Suprapubic skin (tissue), 4 donors: Measurements from ENCODE around the gene ZNF784. TPM values are rescaled to one million over a fixed set of nuclear protein-coding genes. Genes with fewer than 3 reads are reported as not detected.

Experiments used
- DNase-seq, 2 donors: peaks; one replicate each; pipeline ENCODE4 v3.0.0-alpha.2; 2019; ENCODE audit warnings: low spot score in 2 of 2
- H3K27ac ChIP-seq: fragments of 200-600 bp; sonication (generic); one replicate; pipeline ENCODE4 v1.5.1; 2019
- H3K27me3 ChIP-seq: fragments of 200-600 bp; sonication (generic); one replicate; pipeline ENCODE4 v1.5.1; 2019
- H3K36me3 ChIP-seq: fragments of 200-600 bp; sonication (generic); one replicate; pipeline ENCODE4 v1.5.1; 2019
- H3K4me1 ChIP-seq: fragments of 200-600 bp; sonication (generic); one replicate; pipeline ENCODE4 v1.5.1; 2019
- H3K4me3 ChIP-seq: fragments of 200-600 bp; sonication (generic); one replicate; pipeline ENCODE4 v1.5.1; 2019; ENCODE audit warnings: mild to moderate bottlenecking
- H3K9me3 ChIP-seq: fragments of 200-600 bp; sonication (generic); one replicate; pipeline ENCODE4 v1.5.1; 2019
- EP300 ChIP-seq: sonication (generic); formaldehyde crosslinking; IDR thresholded peaks from one replicate; pipeline ENCODE4 v1.6.1; 2017; ENCODE audit warnings: antibody characterized with exemption
- POLR2A ChIP-seq, 2 donors: fragments of 450-650 bp; IDR thresholded peaks; one replicate each; pipeline ENCODE4 v1.6.1; 2017; ENCODE audit warnings: antibody characterized with exemption in 2 of 2, mild to moderate bottlenecking in 2 of 2, moderate library complexity in 2 of 2
- POLR2AphosphoS5 ChIP-seq, 3 donors: sonication (generic); formaldehyde crosslinking; IDR thresholded peaks; one replicate each; pipeline ENCODE4 v1.6.1; 2017; ENCODE audit warnings: antibody characterized with exemption in 3 of 3
- WGBS: methylation state at CpG from one replicate; pipeline ENCODE4 v1.1.5; 2018; 5-methylcytosine and 5-hydroxymethylcytosine counted together
- total RNA-seq, 4 donors: library from RNA; depleted of rRNA; stranded (reverse); fragments of >200 nt; gene quantifications; one replicate each; pipeline ENCODE4 v1.1.0, GENCODE V29; 2016
- TF ChIP-seq, protein P1 (sequence below), 2 donors: fragments of 200-600 bp in 1 of 2; fragments of 450-650 bp in 1 of 2; sonication (generic) in 1 of 2; IDR thresholded peaks; one replicate each; pipeline ENCODE4 v1.5.1; 2016 to 2019; ENCODE audit warnings: antibody characterized with exemption in 2 of 2, mild to moderate bottlenecking in 1 of 2, moderate library complexity in 1 of 2

Gene ZNF784
- total RNA-seq, 4 donors from 2014 or later: 4.3 to 8.0 (median 6.5) TPM

DNA sequence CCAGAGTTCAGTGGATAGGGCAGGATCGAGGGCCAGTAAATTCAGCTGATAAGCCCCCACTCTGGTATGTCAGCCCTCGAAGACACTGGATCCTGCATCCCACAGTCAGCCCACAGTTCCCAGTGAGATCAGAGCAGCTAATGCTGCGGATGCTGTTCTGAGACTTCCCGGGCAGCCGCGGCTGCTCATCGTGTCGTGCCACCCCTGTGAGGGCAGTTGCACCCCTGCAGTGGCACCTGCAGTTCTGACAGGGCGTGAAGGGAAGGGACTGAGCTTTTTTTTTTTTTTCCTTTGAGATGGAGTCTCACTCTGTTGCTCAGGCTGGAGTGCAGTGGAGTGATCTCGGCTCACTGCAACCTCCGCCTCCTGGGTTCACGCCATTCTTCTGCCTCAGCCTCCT is 43.1 kb upstream of the ZNF784 start:
- H3K4me3 ChIP-seq: no peak overlapping the region
- DNase-seq: no peak
- no peak overlapping the region for H3K27ac ChIP-seq
- 89% methylated on average over 7 of the region's 12 CpGs for WGBS
- no peaks in the 10 kb centered on the region for H3K27me3 ChIP-seq
- H3K9me3 ChIP-seq: no peaks in the 10 kb centered on the region
- peaks cover 13% of the 10 kb centered on the region for H3K4me1 ChIP-seq
- TF ChIP-seq EP300 (no peak), POLR2AphosphoS5 (IDR thresholded peaks at IDR 0.05) (no peak), POLR2A (IDR thresholded peaks at IDR 0.05) (no peak)
- TF ChIP-seq, protein P1, sequence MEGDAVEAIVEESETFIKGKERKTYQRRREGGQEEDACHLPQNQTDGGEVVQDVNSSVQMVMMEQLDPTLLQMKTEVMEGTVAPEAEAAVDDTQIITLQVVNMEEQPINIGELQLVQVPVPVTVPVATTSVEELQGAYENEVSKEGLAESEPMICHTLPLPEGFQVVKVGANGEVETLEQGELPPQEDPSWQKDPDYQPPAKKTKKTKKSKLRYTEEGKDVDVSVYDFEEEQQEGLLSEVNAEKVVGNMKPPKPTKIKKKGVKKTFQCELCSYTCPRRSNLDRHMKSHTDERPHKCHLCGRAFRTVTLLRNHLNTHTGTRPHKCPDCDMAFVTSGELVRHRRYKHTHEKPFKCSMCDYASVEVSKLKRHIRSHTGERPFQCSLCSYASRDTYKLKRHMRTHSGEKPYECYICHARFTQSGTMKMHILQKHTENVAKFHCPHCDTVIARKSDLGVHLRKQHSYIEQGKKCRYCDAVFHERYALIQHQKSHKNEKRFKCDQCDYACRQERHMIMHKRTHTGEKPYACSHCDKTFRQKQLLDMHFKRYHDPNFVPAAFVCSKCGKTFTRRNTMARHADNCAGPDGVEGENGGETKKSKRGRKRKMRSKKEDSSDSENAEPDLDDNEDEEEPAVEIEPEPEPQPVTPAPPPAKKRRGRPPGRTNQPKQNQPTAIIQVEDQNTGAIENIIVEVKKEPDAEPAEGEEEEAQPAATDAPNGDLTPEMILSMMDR (IDR thresholded peaks at IDR 0.05): no peak
- peaks cover 87% of the 10 kb centered on the region for H3K36me3 ChIP-seq

GRCh38 chr19:55667006-55667381 is 42.6 kb upstream of the ZNF784 start:
- Histone ChIP-seq H3K27me3 (no peaks in the 10 kb centered on the region), H3K4me1 (peaks cover 13% of the 10 kb centered on the region), H3K4me3 (no peak overlapping the region), H3K36me3 (peaks cover 88% of the 10 kb centered on the region), H3K9me3 (no peaks in the 10 kb centered on the region), H3K27ac (no peak overlapping the region)
- no peak for DNase-seq
- 88% methylated on average over 4 of the region's 4 CpGs for WGBS
- no peak for TF ChIP-seq POLR2AphosphoS5 (IDR thresholded peaks at IDR 0.05)

GRCh38 chr19:55666343-55667005 is 42.1 kb upstream of the ZNF784 start:
- Histone ChIP-seq H3K4me1 (peaks cover 13% of the 10 kb centered on the region), H3K4me3 (no peak overlapping the region), H3K36me3 (peaks cover 93% of the 10 kb centered on the region), H3K27ac (no peak overlapping the region), H3K9me3 (no peaks in the 10 kb centered on the region), H3K27me3 (no peaks in the 10 kb centered on the region)
- no peak for TF ChIP-seq EP300
- no peak for TF ChIP-seq POLR2A (IDR thresholded peaks at IDR 0.05)
- TF ChIP-seq POLR2AphosphoS5 (IDR thresholded peaks at IDR 0.05): no peak
- TF ChIP-seq, protein P1 (IDR thresholded peaks at IDR 0.05): no peak
- DNase-seq: no peak
- 100% methylated on average over 2 of the region's 12 CpGs for WGBS

- no peak for TF ChIP-seq EP300
- no peak for TF ChIP-seq POLR2A (IDR thresholded peaks at IDR 0.05)
- Histone ChIP-seq H3K9me3 (no peaks in the 10 kb centered on the region), H3K4me3 (no peak overlapping the region), H3K27ac (no peak overlapping the region), H3K4me1 (peaks cover 28% of the 10 kb centered on the region), H3K27me3 (no peaks in the 10 kb centered on the region), H3K36me3 (peaks cover 97% of the 10 kb centered on the region)
- WGBS: 87% methylated on average over 9 of the region's 20 CpGs
- no peak for DNase-seq
Measured at GRCh38 chr19:55663846-55664536, 39.6 kb upstream of the ZNF784 start.

GRCh38 chr19:55661826-55662225 is 37.5 kb upstream of the ZNF784 start:
- peaks cover 38% of the 10 kb centered on the region for H3K4me1 ChIP-seq
- WGBS: 74% methylated on average over 7 of the region's 7 CpGs
- DNase-seq: no peak

GRCh38 chr19:55660991-55661390 is 36.6 kb upstream of the ZNF784 start:
- no peak for DNase-seq
- TF ChIP-seq POLR2A (IDR thresholded peaks at IDR 0.05) (no peak), EP300 (no peak), POLR2AphosphoS5 (IDR thresholded peaks at IDR 0.05) (no peak)
- TF ChIP-seq, protein P1 (IDR thresholded peaks at IDR 0.05): no peak
- Histone ChIP-seq H3K27ac (no peak overlapping the region), H3K9me3 (no peaks in the 10 kb centered on the region), H3K36me3 (peaks cover 69% of the 10 kb centered on the region), H3K4me1 (peaks cover 45% of the 10 kb centered on the region), H3K4me3 (no peak overlapping the region), H3K27me3 (no peaks in the 10 kb centered on the region)
- 76% methylated on average over 15 of the region's 16 CpGs for WGBS

More at GRCh38 chr19:55661826-55662225, 37.5 kb upstream of the ZNF784 start:
- TF ChIP-seq EP300 (no peak), POLR2A (IDR thresholded peaks at IDR 0.05) (no peak), POLR2AphosphoS5 (IDR thresholded peaks at IDR 0.05) (no peak)
- TF ChIP-seq, protein P1 (IDR thresholded peaks at IDR 0.05): no peak
- Histone ChIP-seq H3K4me3 (no peak overlapping the region), H3K9me3 (no peaks in the 10 kb centered on the region), H3K36me3 (peaks cover 77% of the 10 kb centered on the region), H3K27ac (no peak overlapping the region), H3K27me3 (no peaks in the 10 kb centered on the region)
